Activated CD4-positive, CD25-positive, alpha-beta regulatory T cell treated with anti-CD3 and anti-CD28 coated beads, Interleukin-2, amount 50 U/mL, for 16 hours (primary cell): ENCODE data around the gene ARID3A.

Experiments used
- DNase-seq: peaks from one replicate; pipeline ENCODE4 v3.0.0-alpha.2; 2020; ENCODE audit warnings: low read depth, low spot score

Gene ARID3A

DNA sequence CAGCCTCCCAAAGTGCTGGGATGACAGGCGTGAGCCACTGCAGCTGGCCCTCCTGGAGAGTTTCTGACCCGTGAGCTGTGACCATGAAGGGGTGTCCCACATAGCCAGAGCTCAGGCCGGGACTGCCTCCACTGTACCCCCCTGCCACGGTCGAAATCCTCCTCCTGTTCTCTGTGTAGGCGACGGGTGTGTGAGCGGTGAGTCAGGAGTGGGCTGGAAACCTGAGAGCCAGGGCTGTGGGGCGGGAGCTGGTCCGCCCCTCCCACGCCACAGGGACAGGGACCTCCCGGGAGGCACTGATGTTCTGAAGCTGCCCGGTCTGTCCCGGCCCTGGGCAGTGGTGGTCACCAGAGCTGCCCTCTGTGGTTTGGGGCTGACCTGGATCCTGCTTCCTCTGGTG is 62.2 kb downstream of the ARID3A start:
- no peak for DNase-seq

DNA sequence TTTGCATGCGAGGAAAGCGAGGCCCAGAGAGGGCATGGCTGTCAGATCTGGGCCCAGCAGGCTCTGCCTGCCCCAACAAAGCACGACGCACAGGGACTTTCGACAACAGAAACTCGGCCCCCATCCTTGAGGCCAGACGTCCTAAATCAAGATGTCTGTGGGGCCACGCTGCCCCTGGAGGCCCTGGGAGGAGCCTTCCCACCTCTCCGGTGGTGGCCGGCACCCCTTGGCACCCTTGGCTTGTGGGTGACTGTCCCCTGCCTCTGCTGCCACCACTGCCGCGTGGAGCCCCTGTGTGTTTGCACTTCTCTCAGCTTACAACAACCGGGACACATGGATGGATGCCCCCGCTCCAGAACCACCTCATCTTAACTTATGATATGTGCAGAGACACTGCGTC is 62.7 kb downstream of the ARID3A start:
- DNase-seq: no peak

DNA sequence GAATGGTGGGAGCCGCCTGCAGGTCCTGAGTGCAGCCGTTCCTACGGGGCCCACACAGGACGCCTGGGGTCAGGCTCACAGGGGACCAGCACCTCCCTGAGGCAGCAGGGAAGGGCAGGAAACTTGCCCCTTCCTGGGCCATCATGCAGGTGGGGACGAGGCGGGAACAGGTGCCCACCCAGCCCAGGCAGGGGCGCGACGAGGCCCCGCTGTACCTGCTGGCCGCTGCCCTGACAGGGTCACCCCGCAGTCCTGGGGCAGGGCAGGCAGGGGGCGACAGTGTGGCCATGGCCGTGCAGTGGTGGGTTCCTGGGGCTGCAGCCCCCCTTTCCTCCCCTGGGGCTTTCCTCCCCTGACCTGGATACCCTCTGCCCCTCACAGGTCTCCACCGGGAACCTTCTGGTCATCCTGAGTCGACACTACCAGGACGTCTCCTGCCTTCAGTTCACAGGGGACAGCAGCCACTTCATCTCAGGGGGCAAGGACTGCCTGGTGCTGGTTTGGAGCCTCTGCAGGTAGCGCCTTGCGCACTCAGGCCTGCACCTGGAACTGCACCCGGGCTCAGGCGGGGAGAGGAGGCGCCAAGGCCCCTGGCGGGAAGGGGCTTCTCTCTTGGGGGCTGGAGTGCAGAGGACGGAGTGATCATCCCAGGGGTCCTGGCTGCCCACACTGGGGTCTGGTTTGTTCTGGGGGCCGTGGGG is 63.7 kb downstream of the ARID3A start:
- DNase-seq: no peak

DNA sequence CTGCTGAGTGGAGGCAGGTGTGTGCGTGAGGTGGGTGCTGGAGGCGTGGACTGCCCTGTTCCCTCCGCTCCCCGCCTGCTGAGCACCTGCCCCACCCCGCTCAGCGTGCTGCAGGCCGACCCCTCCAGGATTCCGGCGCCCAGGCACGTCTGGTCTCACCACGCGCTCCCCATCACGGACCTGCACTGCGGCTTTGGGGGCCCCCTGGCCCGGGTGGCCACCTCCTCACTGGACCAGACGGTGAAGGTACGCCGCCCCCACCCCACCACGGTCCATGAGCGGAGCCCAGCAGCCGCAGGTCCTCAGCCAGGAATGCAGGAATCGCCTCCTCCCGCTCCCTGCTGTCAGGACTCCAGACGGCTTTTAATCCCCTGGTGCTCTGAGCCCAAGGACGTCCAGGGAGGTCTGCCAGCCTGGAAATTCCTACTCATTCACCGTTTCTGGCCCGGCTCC is 64.3 kb downstream of the ARID3A start:
- no peak for DNase-seq

DNA sequence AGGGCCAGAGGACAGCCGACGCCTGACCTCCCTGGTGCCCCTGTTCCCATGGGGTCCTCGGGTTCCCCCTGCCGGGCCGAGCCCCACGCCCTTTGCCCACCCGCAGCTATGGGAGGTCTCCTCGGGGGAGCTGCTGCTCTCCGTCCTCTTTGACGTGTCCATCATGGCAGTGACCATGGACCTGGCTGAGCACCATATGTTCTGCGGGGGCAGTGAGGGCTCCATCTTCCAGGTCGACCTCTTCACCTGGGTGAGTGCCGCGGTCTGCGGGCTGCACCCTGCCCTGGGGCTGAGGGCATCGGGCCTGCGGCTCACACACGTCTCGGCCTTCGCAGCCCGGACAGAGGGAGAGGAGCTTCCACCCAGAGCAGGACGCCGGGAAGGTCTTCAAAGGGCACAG is 64.9 kb downstream of the ARID3A start:
- DNase-seq: no peak

DNA sequence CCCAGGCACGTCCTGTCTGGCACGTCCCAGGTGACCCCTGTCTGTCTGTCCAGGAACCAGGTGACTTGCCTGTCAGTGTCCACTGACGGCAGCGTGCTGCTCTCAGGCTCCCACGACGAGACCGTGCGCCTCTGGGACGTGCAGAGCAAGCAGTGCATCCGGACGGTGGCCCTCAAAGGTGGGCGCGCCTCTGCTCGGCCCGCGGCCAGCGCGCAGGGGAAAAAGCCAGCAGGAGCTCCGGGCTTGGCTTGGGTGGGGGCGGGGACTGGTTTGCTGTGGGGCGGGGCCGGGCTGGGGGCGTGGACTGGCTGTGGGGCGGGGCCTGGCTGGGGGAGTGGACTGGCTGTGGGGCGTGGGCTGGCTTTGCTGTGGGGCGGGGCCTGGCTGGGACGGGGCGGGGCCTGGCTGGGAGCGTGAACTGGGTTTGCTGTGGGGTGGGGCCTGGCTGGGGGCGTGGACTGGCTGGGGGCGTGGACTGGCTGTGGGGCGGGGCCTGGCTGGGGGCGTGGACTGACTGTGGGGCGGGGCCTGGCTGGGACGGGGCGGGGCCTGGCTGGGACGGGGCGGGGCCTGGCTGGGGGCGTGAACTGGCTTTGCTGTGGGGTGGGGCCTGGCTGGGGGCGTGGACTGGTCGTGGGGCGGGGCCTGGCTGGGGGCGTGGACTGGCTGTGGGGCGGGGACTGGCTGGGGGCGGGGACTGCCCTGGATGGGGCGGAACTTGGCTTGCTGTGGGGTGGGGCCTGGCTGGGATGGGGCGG is 65.5 kb downstream of the ARID3A start:
- DNase-seq: peak; percentile 22

DNA sequence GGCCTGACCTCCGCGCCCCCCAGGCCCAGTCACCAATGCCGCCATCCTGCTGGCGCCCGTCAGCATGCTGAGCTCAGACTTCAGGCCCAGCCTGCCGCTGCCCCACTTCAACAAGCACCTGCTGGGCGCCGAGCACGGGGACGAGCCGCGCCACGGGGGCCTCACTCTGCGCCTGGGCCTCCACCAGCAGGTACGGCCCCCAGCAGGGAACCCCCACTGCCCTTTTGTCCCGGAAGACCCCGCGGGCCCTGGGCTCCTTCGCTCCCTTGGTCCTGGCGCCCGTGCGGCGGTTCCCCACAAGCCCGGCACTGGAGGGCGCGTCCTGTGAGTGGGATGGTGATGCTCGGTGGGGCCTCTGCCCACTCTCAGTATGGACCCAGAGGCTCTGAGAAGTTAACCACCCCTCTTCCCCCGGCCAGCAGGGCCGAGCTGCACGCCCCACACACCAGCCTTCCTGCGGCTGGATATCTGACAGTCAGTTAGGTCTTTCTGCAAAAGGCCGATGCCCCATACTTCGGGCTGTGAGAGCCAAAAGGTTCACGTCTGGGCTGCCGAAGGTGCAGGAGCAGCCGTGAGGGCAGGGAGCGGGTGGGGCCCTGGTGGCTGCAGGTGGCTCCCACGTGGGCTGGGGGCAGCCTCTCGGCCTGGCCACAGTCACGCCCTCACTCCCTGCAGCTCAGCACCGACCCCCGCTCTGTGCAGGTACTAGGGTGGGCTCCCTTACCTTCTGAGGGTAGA is 66.3 kb downstream of the ARID3A start:
- no peak for DNase-seq

DNA sequence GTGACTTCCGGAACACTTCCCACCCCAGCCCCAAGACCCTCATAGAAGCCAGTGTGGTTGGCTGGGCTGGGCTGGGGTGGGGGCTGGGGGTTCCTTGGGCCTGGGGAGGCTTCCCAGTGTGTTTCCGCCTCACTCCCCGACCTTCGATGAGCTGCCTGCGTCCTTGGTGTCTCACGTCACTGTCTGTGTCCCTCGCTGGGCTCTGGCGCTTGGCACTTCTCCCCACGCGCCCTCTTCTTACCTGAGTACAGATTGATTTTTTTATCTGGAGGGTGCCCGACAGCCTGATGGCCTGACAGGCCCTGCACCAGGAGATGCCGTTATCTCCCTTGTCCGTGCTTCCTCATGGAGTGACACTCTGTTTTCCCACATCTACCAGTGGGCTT is 66.8 kb downstream of the ARID3A start:
- no peak for DNase-seq

DNA sequence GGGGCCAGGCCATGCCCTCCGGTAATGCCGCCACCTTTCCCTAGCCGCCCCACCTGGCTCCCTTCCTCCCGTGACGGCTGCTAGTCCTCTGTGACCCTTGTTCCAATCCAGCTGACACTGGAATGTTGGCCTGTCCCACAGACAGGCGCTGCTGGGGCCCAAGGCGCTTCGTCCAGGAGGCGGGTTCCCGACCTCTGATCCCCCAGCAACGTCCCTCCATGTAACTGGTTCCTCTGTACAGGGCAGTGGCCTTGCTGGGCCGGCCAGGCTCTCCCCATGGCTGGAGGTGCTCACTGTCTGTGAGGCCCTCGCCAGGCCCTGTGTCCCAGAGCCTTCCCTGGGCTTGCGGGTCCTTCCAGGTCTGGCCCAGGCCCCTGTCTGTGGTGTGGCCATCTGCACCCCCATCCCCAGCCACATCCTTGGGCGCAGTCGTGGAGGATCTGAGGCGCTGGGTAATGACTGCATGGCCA is 67.6 kb downstream of the ARID3A start:
- no peak for DNase-seq

DNA sequence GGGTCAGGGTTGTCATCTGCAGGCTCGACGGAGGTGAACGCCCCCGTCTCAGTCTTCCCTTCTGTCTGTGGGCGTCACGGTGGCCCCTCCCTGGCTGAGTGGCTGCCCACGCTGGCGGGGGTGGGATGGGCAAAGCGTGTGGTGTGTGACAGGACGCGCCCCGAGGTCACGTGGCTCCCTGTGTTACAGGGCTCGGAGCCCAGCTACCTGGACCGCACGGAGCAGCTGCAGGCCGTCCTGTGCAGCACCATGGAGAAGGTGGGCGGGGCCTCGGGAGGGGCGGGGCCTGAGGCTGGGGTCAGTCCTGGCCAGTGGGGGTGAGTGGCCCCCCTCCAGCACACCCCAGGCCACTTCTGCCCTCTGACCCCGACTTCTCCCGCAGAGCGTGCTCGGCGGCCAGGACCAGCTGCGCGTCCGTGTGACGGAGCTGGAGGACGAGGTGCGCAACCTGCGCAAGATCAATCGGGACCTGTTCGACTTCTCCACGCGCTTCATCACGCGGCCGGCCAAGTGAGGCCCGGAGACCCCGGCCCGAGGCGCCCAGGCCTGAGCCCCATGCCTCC is 68.1 kb downstream of the ARID3A start:
- DNase-seq: no peak

DNA sequence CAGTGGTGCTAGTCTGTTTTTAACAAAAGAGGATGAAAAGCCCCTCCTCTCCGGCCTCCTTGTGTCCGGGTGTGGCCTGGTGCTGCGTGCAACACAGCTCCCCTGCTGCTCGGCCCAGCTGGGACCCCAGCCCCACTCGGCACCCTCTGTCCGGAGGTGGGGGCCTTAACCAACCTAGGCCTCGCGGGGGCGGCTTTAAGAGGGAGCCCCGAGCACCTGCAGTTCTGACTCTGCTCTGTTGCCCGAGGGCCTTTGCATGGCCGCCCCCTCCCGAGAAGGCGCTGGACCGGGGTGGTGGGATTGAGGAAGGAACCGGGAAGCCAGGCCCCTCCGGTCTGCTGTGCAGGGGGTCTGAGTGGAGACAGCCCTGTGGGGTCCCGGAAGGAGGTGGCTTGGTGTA is 68.7 kb downstream of the ARID3A start:
- DNase-seq: no peak

DNA sequence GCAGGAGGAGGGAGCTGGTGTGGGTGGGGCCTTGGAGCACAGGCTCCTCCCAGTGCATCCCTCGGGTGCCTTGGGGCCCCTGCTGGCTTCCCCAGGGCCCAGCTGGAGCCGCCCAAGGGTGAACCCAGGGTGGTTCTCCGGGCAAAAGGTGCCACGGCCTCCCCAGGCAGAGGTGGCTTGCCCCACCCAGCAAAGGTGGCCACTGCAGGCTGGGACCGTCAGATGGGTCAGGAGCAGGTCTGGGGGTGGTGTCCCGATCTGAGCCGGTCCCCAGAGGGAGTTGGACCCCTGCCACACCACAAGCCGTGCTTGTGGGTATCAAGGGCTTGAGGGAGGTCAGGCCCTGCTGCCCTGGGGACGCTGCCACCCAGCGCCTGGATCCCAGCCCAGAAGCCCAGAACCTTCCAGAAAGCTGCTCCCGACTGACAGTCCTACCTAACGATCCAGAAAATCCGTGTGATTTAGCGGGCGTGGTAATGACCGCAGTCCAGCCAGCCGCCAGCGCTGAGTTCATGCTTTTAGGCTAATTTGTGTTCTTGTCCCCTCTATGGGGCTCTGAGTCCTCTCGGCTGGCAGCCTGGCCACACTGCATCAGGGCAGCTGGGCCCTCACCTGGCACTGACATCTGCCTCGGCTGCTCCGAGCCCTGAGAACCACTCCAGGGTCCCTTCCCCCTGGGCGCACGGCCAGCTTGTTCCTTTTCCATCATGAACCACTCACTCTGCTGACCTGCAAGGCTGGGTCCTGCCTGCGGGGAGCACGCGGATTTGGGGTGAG is 69.4 kb downstream of the ARID3A start:
- DNase-seq: no peak

DNA sequence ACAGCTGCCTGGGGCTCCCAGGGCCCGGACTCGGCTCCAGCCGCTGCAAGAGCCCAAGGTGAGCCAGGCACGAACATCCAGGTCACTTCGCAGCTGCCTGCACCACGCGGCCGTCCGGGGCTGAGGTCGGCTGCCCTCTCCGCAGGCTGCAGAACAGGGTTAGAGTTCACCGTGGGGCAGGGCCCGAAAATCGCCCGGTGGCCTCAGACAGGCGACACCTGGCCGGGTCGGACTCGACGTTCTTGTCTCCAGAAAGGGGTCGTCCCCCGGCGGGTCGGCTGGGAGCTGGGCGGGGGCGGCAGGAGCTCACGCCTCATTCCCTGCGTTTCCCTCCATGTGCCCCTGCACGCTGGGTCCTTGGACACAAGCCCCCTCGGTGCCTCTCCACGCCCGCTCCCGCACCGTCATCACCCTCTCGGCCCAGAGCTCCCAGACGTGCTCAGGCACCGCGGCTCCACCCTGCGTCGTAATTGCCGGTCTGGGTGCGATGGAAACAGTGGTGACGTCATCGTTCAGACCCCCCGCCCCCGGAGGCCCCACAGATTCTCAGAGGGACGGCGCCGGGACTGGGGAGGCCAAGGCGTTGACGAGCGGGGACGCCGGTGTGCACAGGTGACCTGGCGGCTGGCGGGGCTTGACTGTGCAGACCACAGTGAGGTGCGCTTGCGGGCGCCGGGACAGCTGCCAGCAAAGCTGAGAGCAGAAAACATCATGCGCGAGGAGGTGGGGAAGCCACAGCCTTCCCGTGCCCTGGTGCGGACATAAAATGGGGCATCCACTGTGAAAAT is 70.4 kb downstream of the ARID3A start:
- no peak for DNase-seq

DNA sequence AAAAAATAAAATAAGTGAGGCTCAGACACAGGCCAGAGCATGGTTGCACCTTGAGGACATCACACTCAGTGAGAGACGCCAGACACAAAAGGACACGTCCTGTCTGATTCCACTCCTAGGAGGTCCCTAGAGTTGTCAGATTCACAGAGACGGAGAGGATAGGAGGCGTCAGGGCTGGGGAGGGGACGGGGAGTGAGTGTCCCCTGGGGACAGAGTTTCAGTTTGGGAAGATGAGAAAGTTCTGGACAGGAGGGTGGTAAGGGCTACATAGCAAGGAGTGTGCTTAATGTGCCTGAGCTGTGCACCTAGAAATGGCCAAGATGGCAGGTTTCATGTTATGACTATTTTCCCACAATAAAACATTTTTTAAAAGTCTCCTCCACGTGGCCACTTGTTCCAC is 72.2 kb downstream of the ARID3A start:
- no peak for DNase-seq

DNA sequence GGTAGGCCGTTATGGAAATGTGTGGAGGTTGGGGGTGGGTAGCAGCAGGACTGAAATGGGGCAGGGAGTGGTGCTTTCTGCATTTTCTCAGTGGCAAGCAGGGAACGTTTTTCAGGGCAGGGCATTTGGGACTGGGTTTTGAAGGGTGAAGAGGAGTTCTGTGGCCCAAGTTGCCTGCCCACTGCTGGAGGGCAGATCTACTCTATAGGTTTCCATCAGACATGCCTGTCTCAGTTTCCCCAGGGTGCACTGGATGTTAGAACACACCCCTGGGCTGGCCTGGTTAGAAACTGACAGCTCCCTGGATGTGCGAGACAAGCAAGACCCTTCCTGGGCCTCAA is 73.5 kb downstream of the ARID3A start:
- DNase-seq: no peak

DNA sequence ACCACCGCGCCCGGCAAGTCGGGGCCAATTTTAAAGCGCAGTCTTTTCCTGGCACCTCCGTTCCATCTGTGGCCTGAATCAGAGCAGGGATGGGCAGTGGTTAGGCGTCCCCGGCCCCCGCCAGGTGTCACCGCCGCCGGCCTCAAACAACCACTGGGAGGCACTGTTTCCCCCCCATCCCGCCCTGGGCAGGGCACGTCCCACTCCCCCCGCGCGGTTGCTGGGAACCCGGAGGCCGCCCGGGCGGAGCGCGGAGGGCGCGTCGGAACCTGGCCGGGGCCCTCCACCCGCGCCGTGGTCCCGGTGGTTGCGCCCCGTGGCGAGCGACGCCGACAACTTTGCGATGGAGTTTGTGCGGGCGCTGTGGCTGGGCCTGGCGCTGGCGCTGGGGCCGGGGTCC is 74.3 kb downstream of the ARID3A start, which contains the start of gene GRIN3B:
Gene GRIN3B, plus strand, starts transcription at position 325 of the 400 bp plus-strand sequence. Its CDS starts 19 bp downstream, at position 344.
- no peak for DNase-seq

DNA sequence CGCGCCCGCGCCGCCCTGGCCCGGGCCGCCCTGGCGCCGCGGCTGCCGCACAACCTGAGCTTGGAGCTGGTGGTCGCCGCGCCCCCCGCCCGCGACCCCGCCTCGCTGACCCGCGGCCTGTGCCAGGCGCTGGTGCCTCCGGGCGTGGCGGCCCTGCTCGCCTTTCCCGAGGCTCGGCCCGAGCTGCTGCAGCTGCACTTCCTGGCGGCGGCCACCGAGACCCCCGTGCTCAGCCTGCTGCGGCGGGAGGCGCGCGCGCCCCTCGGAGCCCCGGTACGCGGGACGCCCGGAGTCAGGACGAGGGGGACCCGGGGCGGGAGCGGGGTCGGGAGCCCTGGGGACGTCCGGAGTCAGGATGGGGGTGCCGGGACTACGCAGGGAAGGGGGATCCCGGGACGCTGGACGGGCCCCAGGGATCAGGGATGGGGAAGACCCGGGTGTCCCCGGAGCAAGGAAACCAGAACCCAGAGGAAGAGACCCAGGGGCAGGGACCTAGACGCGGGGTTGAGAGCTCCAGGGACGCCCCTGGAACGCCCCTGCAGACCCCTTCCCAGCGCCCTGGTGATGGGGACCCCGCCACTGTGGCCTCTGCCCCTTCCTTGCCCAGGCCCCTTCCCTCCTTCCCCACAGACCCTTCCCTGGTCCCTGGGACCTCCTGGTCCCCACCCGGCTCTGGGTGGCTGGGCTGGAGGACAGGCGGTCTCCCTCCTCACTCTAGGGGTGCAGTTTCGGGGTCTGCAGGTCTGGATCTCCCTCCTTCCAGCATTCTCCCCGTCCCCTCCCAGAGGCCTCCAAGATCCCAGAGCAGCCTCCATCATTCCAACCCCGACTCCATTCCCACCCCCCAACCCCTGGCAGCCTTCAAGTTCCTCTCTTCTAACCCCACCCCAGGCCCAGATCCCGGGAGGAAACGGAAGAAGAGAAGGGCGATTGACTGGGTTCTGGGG is 75.0 kb downstream of the ARID3A start:
- DNase-seq: no peak

DNA sequence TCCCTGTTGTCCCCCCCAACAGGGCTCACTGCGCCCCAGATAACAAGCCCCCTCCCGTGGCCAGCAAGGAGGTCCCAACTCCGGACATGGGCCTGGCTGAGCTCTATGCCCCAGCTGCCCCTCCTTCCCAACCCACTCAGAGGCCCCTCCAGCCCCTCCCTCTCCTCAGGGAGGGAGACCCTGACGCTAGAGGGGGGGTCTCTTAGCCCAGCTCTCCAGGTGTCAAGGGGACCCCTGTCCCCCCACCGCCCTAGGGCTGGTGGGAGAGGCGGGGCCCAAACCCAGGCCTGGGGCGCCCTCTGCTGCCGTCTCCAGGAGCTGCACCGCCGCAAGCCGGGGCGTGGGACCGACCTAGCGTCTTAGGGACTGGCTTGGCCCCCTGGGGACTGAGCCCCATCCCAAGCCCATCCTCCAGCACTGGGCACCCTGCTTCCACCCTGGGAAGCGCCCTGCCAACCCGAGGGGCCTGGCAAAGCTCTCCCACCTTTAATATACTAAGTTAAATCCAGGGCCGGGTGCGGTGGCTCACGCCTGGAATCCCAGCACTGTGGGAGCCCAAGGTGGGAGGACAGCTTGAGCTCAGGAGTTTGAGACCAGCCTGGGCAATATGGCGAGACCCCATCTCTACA is 75.8 kb downstream of the ARID3A start:
- DNase-seq: no peak

DNA sequence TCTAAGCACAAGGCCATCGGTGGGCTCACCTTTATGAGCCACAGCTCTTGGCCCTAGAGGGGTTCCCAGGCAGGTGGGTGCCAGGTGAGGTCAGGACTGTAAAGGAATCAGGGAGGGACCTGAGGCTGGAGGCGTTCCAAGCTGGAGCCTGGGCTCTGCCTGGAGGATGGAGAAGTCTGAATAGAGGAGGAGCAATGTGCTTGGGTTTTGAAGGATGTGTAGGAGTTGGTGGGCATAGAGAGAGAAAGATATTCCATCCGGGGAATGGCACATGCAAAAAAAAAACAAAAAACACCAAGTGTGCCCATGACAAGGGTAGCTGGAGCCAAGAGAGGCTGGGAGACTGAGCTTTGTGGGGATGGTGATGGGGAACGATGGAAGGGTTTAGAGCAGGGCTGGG is 76.8 kb downstream of the ARID3A start:
- no peak for DNase-seq
